GM15510 (cell line): Measurements from ENCODE around the gene VSTM2L.

Experiments used
- POLR2A ChIP-seq: IDR thresholded peaks from 3 replicates; pipeline ENCODE4 v1.6.1; 2011; ENCODE audit warnings: borderline replicate concordance; ENCODE audit not compliant: insufficient read length; ENCODE audit errors: extremely low read depth

The VSTM2L gene

GRCh38 chr20:37920270-37920669, 17.3 kb downstream of the VSTM2L start:
- TF ChIP-seq POLR2A, result no peak

- no peak for TF ChIP-seq POLR2A
Measured at GRCh38 chr20:37920679-37921322, 17.9 kb downstream of the VSTM2L start.

GRCh38 chr20:37921341-37921929, 18.5 kb downstream of the VSTM2L start:
- TF ChIP-seq POLR2A, result no peak

GRCh38 chr20:37922016-37922415, 19.1 kb downstream of the VSTM2L start:
- TF ChIP-seq POLR2A, result no peak

- TF ChIP-seq POLR2A, result no peak
Measured at GRCh38 chr20:37925265-37926165, 22.6 kb downstream of the VSTM2L start.

- TF ChIP-seq POLR2A, result no peak
Measured at GRCh38 chr20:37926612-37927011, 23.7 kb downstream of the VSTM2L start.

- no peak for TF ChIP-seq POLR2A
Measured at GRCh38 chr20:37927410-37928095, 24.6 kb downstream of the VSTM2L start.

GRCh38 chr20:37928996-37929682, 26.2 kb downstream of the VSTM2L start:
- TF ChIP-seq POLR2A, result no peak

GRCh38 chr20:37929683-37930014, 26.7 kb downstream of the VSTM2L start:
- TF ChIP-seq POLR2A, result no peak

- TF ChIP-seq POLR2A, result no peak
Measured at GRCh38 chr20:37931153-37931922, 28.4 kb downstream of the VSTM2L start.

GRCh38 chr20:37932074-37932473, 29.1 kb downstream of the VSTM2L start:
- TF ChIP-seq POLR2A, result no peak

GRCh38 chr20:37932919-37933318, 30.0 kb downstream of the VSTM2L start:
- TF ChIP-seq POLR2A, result no peak

GRCh38 chr20:37933786-37934633, 31.1 kb downstream of the VSTM2L start:
- no peak for TF ChIP-seq POLR2A
